Pancreas (tissue), 10 donors: ENCODE results near the gene CHURC1. TPM values are rescaled to one million over a fixed set of nuclear protein-coding genes. Genes with fewer than 3 reads are reported as not detected.
A peak's percentile ranks its signal among the peaks of the same experiment; 100 is the strongest.

Experiments used
- ATAC-seq, 4 donors: fragments of 200-7000 bp; cut with Tn5 transposase; one replicate each; pipeline versions ENCODE4 v1.8.0 to v1.9.1; 2020; ENCODE audit warnings: mild to moderate bottlenecking in 4 of 4, moderate library complexity in 4 of 4
- DNase-seq, 6 donors: peaks; one replicate each; pipeline ENCODE4 v3.0.0-alpha.2; 2020
- FAIRE-seq: peaks from 2 replicates; lab custom pipeline; 2012; peaks lifted over from hg19 to GRCh38; lab: Jason Lieb, UNC
- H3K27ac ChIP-seq, 4 donors: fragments of 200-600 bp; sonication (generic); 1 replicate in 3 of 4; 2 replicates in 1 of 4; pipeline versions ENCODE4 v1.5.0 to v1.8.0; 2020
- H3K27me3 ChIP-seq, 4 donors: fragments of 200-600 bp; one replicate each; pipeline ENCODE4 v1.8.0; 2021
- H3K36me3 ChIP-seq, 3 donors: fragments of 200-600 bp; sonication (generic) in 1 of 3; one replicate each; pipeline versions ENCODE4 v1.5.0 to v1.8.0; 2020 to 2021
- H3K4me1 ChIP-seq, 3 donors: fragments of 200-600 bp; one replicate each; pipeline ENCODE4 v1.8.0; 2021
- H3K4me3 ChIP-seq, 4 donors: fragments of 200-600 bp; sonication (generic) in 2 of 4; one replicate each; pipeline versions ENCODE4 v1.5.0 to v1.8.0; 2020 to 2021
- H3K9me3 ChIP-seq, 4 donors: fragments of 200-600 bp; one replicate each; pipeline ENCODE4 v1.8.0; 2021
- WGBS, 2 donors: extraction: QIAGEN DNeasy Blood & Tissue Kit; methylation state at CpG; one replicate each; pipeline ENCODE4 v1.1.7; 2013; 5-methylcytosine and 5-hydroxymethylcytosine counted together
- intact Hi-C, 3 donors: fragments of 100-400 bp; cut with DNase I; formaldehyde crosslinking; loops; one replicate each; pipeline versions ENCODE4 v1.11.1 to v1.14.2; 2022
- polyA plus RNA-seq, 2 donors: library from polyadenylated mRNA; stranded (reverse); fragments of 200-250 nt; gene quantifications; one replicate each; pipeline ENCODE4 v1.2.3, GENCODE V29; 2013
- total RNA-seq, 6 donors: library from RNA; stranded (reverse); fragmentation: NEBNext Ultra II Directional in 4 of 6; extraction: Animal tissue kit (Norgen Biotek cat#: 25700) in 4 of 6; gene quantifications; one replicate each; pipeline versions ENCODE4 v1.2.1 to v1.2.4, GENCODE V29; 2021 to 2023
- TF ChIP-seq, protein P1 (sequence below), 4 donors: fragments of 200-600 bp; sonication (generic) in 3 of 4; IDR thresholded peaks; one replicate each; pipeline versions ENCODE4 v1.5.0 to v1.8.0; 2021; ENCODE audit warnings: antibody characterized with exemption in 4 of 4
- donor health status: healthy with polysubstance abuse.
- donor health status: DM: no; HTN: no; CAD: no; lungs with moderate emphysema.
- donor health status: DM: no; HTN: no; CAD: no.
- donor health status: control.
- donor health status: control.
- donor health status: Bipolar disorder and iron deficiency.
- donor health status: DM: yes; HTN: yes; CAD: no.
- donor health status: DM: no; HTN: no; CAD: no.
- donor health status: DM: no; HTN: no; CAD: no.
- donor health status: DM: yes; HTN: yes; CAD: no.

The CHURC1 gene
- total RNA-seq = 10 to 100 TPM; 22.7 to 33.2 (median 29.4) TPM
- 10 to 100 TPM; 13.0 to 22.6 TPM for polyA plus RNA-seq

DNA sequence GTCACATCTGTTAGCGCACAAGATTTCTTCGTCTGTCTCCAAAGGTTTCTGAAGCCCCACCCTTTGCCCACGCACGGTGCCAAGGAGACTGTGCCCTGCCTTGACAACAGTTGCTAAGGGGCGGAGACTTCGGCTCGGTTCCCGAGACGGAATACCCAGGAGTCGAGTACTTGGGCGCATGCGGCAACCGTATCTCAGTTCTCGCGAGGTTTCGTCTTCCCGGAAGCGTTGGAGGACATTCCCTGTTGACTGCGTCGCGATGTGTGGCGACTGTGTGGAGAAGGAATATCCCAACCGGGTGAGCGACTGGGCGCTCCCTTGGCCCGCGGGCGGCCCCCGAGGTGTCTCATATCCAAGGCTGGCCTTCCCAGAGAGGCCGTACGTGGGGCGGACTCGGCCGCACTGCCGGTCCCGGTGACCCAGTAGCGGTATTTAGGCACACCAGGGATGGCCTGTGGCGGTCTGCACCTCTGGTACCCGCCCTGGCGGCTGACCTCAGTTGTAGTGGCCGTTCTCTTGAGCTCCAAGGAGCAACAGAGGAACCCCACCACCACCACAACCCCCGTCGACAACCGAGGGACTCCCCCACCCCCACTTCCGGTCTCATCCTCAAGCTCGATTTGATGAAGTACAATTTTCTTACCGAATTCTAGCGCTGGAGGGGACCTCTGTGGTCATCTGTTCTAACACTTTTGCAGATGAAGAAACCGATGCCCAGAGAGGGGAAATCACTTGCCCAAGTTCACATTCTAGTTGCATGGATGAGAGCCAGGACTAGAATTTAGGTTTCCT lies at the start of gene CHURC1:
CHURC1 (plus strand) TSS at position 219 of the 792 bp plus-strand sequence; CDS start at position 260, 41 bp downstream.
- peak within 1 kb of the TSS; percentile 82 to 94 (median 86) for H3K27ac ChIP-seq
- no peaks in the 10 kb centered on the region for H3K9me3 ChIP-seq
- WGBS, 2 donors = 0 to 1% methylated on average over 49 of the region's 49 CpGs
- intact Hi-C loops = no loop called here
- peaks cover 4 to 21% (median 14%) of the 10 kb centered on the region in 3 donors for H3K4me1 ChIP-seq
- DNase-seq (peak; percentile 93 to 100 (median 100)), ATAC-seq (peak; percentile 99 to 100 (median 100)), FAIRE-seq (peak; percentile 86)
- no peaks in the 10 kb centered on the region for H3K27me3 ChIP-seq
- H3K4me3 ChIP-seq = peak within 1 kb of the TSS; percentile 51 to 99 (median 92)
- TF ChIP-seq, protein P1, sequence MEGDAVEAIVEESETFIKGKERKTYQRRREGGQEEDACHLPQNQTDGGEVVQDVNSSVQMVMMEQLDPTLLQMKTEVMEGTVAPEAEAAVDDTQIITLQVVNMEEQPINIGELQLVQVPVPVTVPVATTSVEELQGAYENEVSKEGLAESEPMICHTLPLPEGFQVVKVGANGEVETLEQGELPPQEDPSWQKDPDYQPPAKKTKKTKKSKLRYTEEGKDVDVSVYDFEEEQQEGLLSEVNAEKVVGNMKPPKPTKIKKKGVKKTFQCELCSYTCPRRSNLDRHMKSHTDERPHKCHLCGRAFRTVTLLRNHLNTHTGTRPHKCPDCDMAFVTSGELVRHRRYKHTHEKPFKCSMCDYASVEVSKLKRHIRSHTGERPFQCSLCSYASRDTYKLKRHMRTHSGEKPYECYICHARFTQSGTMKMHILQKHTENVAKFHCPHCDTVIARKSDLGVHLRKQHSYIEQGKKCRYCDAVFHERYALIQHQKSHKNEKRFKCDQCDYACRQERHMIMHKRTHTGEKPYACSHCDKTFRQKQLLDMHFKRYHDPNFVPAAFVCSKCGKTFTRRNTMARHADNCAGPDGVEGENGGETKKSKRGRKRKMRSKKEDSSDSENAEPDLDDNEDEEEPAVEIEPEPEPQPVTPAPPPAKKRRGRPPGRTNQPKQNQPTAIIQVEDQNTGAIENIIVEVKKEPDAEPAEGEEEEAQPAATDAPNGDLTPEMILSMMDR (IDR thresholded peaks at IDR 0.05) = no peak
- no peaks in the 10 kb centered on the region for H3K36me3 ChIP-seq

DNA sequence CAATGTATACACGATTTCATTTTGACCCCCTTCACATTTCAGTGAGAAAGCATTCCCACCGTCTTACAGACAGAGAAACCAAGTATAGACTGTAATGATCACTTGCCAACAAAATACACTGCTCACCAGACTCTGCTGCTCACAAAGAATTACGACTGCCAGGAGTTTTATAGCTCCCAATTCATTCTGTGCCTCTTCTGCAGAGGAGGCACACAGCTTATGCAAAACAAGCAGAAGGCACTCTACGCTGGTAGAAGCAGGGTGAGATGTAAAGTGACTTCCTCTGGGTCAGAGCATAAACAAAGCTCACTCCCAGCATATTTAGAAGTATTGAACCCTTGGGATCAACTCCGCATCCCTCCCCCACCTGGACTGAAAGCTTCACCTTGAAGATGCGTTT lies 49.1 kb upstream of the CHURC1 start:
- whole genome bisulfite sequencing, 2 donors = 76 to 82% methylated on average over 6 of the region's 6 CpGs
- Histone ChIP-seq H3K36me3 (no peaks in the 10 kb centered on the region), H3K4me3 (no peak overlapping the region), H3K27me3 (no peaks in the 10 kb centered on the region), H3K27ac (no peak overlapping the region), H3K4me1 (no peaks in the 10 kb centered on the region), H3K9me3 (no peaks in the 10 kb centered on the region)
- TF ChIP-seq, protein P1 (IDR thresholded peaks at IDR 0.05) = no peak
- FAIRE-seq (no peak), DNase-seq (no peak), ATAC-seq (no peak)
- intact Hi-C loops = no loop called here

DNA sequence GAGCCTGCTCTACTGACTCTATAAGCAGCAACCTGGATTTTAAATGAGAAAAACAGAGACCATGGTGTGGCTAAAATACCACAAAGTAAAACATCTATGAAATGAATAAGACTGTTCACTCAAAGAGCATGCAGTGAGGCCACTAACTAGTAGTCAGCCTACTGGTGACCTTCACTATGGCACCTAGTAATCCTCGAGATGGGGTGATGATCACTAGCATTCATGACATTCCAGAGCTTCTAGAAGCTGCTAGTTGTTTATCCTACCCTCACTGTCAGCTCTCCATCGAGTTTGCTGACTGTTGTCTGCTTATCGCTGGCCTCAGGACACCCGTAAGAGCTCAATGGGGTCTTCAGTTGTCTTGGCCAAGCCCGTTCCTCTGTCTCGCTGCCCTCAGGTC lies 48.3 kb upstream of the CHURC1 start:
- Histone ChIP-seq H3K4me3 (no peak overlapping the region), H3K9me3 (no peaks in the 10 kb centered on the region), H3K27ac (no peak overlapping the region), H3K36me3 (no peaks in the 10 kb centered on the region), H3K4me1 (no peaks in the 10 kb centered on the region), H3K27me3 (no peaks in the 10 kb centered on the region)
- ATAC-seq (no peak), FAIRE-seq (no peak), DNase-seq (no peak)
- TF ChIP-seq, protein P1 (IDR thresholded peaks at IDR 0.05) = no peak
- intact Hi-C loops = no loop called here
- 69 to 79% methylated on average over 6 of the region's 6 CpGs for WGBS, 2 donors

DNA sequence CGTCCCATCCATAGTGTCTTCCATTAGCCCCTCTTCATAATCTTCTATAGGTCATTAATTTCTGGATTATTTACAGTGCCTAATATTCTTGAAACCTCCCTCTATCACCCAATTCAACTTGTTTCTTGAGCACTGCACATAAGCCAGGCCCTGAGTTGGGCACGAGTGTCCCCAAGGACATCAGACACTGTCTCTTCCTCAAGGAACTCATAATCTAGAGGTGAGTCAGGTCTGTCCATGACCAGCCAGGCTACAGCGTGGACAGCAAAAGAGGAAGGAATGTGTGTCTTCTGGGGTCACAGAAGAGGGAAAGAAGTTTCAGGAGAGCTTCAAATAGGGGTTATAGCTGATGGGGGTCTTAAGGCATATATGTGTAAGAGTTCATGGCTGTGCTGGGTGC lies 47.1 kb upstream of the CHURC1 start:
- intact Hi-C loops = no loop called here
- 85 to 91% methylated on average over 3 of the region's 3 CpGs for WGBS, 2 donors
- no peak overlapping the region for H3K4me3 ChIP-seq
- ATAC-seq (no peak), DNase-seq (no peak), FAIRE-seq (no peak)
- H3K9me3 ChIP-seq = no peaks in the 10 kb centered on the region
- no peaks in the 10 kb centered on the region for H3K27me3 ChIP-seq
- no peak overlapping the region for H3K27ac ChIP-seq
- H3K4me1 ChIP-seq = no peaks in the 10 kb centered on the region
- TF ChIP-seq, protein P1 (IDR thresholded peaks at IDR 0.05) = no peak
- no peaks in the 10 kb centered on the region for H3K36me3 ChIP-seq

- Histone ChIP-seq H3K4me1 (no peaks in the 10 kb centered on the region), H3K27me3 (no peaks in the 10 kb centered on the region), H3K4me3 (no peak overlapping the region), H3K36me3 (no peaks in the 10 kb centered on the region), H3K27ac (no peak overlapping the region), H3K9me3 (no peaks in the 10 kb centered on the region)
- ATAC-seq (no peak), FAIRE-seq (no peak), DNase-seq (no peak)
- intact Hi-C loops = no loop called here
- TF ChIP-seq, protein P1 (IDR thresholded peaks at IDR 0.05) = no peak
- 83 to 88% methylated on average over 2 of the region's 2 CpGs for WGBS, 2 donors
Observed at GRCh38 chr14:64868379-64868778, 45.9 kb upstream of the CHURC1 start.
